ENCODE results near the gene DDX56. TPM values are rescaled to one million over a fixed set of nuclear protein-coding genes. Genes with fewer than 3 reads are reported as not detected.

Gene DDX56
- total and polyA plus RNA-seq, 2 experiments from 2014 or later = 65.1 to 70.5 TPM

GRCh38 chr7:44621034-44621749 is 47.5 kb upstream of the DDX56 start:
- DNase-seq = peak; percentile 87

GRCh38 chr7:44618753-44619152 is 45.0 kb upstream of the DDX56 start:
- 82 to 92% methylated on average over 3 of the region's 3 CpGs for WGBS, 2 experiments (ENCODE audit: low coverage in 1 of 2, low lambda C conversion rate in 2 of 2, missing lambda C conversion rate in 2 of 2)
- in situ Hi-C loops (cut with MboI) = no loop called here
- Histone ChIP-seq H2AFZ (no peak overlapping the region), H4K20me1 (ENCODE audit: insufficient read depth) (no peaks in the 10 kb centered on the region), H3K27ac (peak overlapping the region; percentile 89), H3K36me3 (ENCODE audit: low read depth) (no peaks in the 10 kb centered on the region; the same call in 1 of the 2 replicates), H3K4me2 (ENCODE audit: unreplicated experiment) (no peak overlapping the region), H3F3A (ENCODE audit: insufficient read depth) (peaks cover 24% of the 10 kb centered on the region), H3K9me3 (ENCODE audit: low read depth) (no peaks in the 10 kb centered on the region), H3K9ac (0 out of 2 replicates have a peak overlapping the region, but pooled peaks have one; percentile 66), H3K27me3 (replicated peaks; ENCODE audit: insufficient read depth) (no peaks in the 10 kb centered on the region), H3K4me3 (no peak overlapping the region), H3K4me1 (ENCODE audit: insufficient read depth) (peaks cover 46% of the 10 kb centered on the region), H3K79me2 (ENCODE audit: insufficient read depth) (peaks cover 96% of the 10 kb centered on the region), H3K9me2 (ENCODE audit: insufficient read depth) (no peaks in the 10 kb centered on the region)
- no peak for TF ChIP-seq EZH2 (IDR thresholded peaks at IDR 0.05; ENCODE audit: insufficient read depth, poor library complexity, severe bottlenecking)
- no peak for TF ChIP-seq EZH2phosphoT487 (IDR thresholded peaks at IDR 0.05; ENCODE audit: insufficient read depth, low read depth)
- no peak for DNase-seq

More at GRCh38 chr7:44621034-44621749, 47.5 kb upstream of the DDX56 start:
- no peak for TF ChIP-seq EZH2phosphoT487 (IDR thresholded peaks at IDR 0.05; ENCODE audit: insufficient read depth, low read depth)
- no peak for TF ChIP-seq EZH2 (IDR thresholded peaks at IDR 0.05; ENCODE audit: insufficient read depth, poor library complexity, severe bottlenecking)
- peak overlapping the region; percentile 77 for H3K27ac ChIP-seq
- peak overlapping the region; percentile 43 for H3K4me3 ChIP-seq
- no peaks in the 10 kb centered on the region for H3K9me3 ChIP-seq (ENCODE audit: low read depth)
- in situ Hi-C loops (cut with MboI) = no loop called here
- H3K79me2 ChIP-seq (ENCODE audit: insufficient read depth) = peaks cover 95% of the 10 kb centered on the region
- H3K9me2 ChIP-seq (ENCODE audit: insufficient read depth) = no peaks in the 10 kb centered on the region
- H3K4me1 ChIP-seq (ENCODE audit: insufficient read depth) = peaks cover 42% of the 10 kb centered on the region
- H3K36me3 ChIP-seq (ENCODE audit: low read depth) = peaks cover 9% of the 10 kb centered on the region
- peak overlapping the region; percentile 75 for H3K4me2 ChIP-seq (ENCODE audit: unreplicated experiment)
- 32 to 33% methylated on average over 11 of the region's 11 CpGs for WGBS, 2 experiments (ENCODE audit: low coverage in 1 of 2, low lambda C conversion rate in 2 of 2, missing lambda C conversion rate in 2 of 2)
- peaks cover 24% of the 10 kb centered on the region for H3F3A ChIP-seq (ENCODE audit: insufficient read depth)
- H3K9ac ChIP-seq = peak overlapping the region; percentile 34
- H3K27me3 ChIP-seq (replicated peaks; ENCODE audit: insufficient read depth) = no peaks in the 10 kb centered on the region
- H4K20me1 ChIP-seq (ENCODE audit: insufficient read depth) = no peaks in the 10 kb centered on the region
- H2AFZ ChIP-seq = 0 out of 2 replicates have a peak overlapping the region, but pooled peaks have one; percentile 21

- Histone ChIP-seq H3K36me3 (ENCODE audit: low read depth) (no peaks in the 10 kb centered on the region; the same call in 1 of the 2 replicates), H2AFZ (0 out of 2 replicates have a peak overlapping the region, but pooled peaks have one; percentile 29), H3K79me2 (ENCODE audit: insufficient read depth) (peaks cover 96% of the 10 kb centered on the region), H3K4me1 (ENCODE audit: insufficient read depth) (peaks cover 46% of the 10 kb centered on the region), H3K9me3 (ENCODE audit: low read depth) (no peaks in the 10 kb centered on the region), H3K9ac (peak overlapping the region; percentile 66), H3F3A (ENCODE audit: insufficient read depth) (peaks cover 24% of the 10 kb centered on the region), H3K27me3 (replicated peaks; ENCODE audit: insufficient read depth) (no peaks in the 10 kb centered on the region), H3K27ac (peak overlapping the region; percentile 89), H3K4me2 (ENCODE audit: unreplicated experiment) (peak overlapping the region; percentile 71), H3K9me2 (ENCODE audit: insufficient read depth) (no peaks in the 10 kb centered on the region), H4K20me1 (ENCODE audit: insufficient read depth) (no peaks in the 10 kb centered on the region), H3K4me3 (peak overlapping the region; percentile 15; the same call in 1 of the 2 replicates)
- 89 to 100% methylated on average over 1 of the region's 1 CpG for WGBS, 2 experiments (ENCODE audit: low coverage in 1 of 2, low lambda C conversion rate in 2 of 2, missing lambda C conversion rate in 2 of 2)
- no peak for DNase-seq
- TF ChIP-seq EZH2 (IDR thresholded peaks at IDR 0.05; ENCODE audit: insufficient read depth, poor library complexity, severe bottlenecking) (no peak), EZH2phosphoT487 (IDR thresholded peaks at IDR 0.05; ENCODE audit: insufficient read depth, low read depth) (no peak)
- in situ Hi-C loops (cut with MboI) = no loop called here
Observed at GRCh38 chr7:44618045-44618444, 44.3 kb upstream of the DDX56 start.

GRCh38 chr7:44617225-44617890 is 43.6 kb upstream of the DDX56 start:
- DNase-seq = peak; percentile 92
- Histone ChIP-seq H3K4me3 (peak overlapping the region; percentile 15), H3K27me3 (replicated peaks; ENCODE audit: insufficient read depth) (no peaks in the 10 kb centered on the region), H3K9ac (peak overlapping the region; percentile 66), H3K4me1 (ENCODE audit: insufficient read depth) (peaks cover 42% of the 10 kb centered on the region), H3K27ac (peak overlapping the region; percentile 89), H3F3A (ENCODE audit: insufficient read depth) (peaks cover 24% of the 10 kb centered on the region), H2AFZ (0 out of 2 replicates have a peak overlapping the region, but pooled peaks have one; percentile 29), H3K79me2 (ENCODE audit: insufficient read depth) (peaks cover 96% of the 10 kb centered on the region), H4K20me1 (ENCODE audit: insufficient read depth) (no peaks in the 10 kb centered on the region), H3K4me2 (ENCODE audit: unreplicated experiment) (peak overlapping the region; percentile 71), H3K9me3 (ENCODE audit: low read depth) (no peaks in the 10 kb centered on the region), H3K9me2 (ENCODE audit: insufficient read depth) (no peaks in the 10 kb centered on the region), H3K36me3 (ENCODE audit: low read depth) (no peaks in the 10 kb centered on the region; the same call in 1 of the 2 replicates)
- in situ Hi-C loops (cut with MboI) = no loop called here
- 33 to 36% methylated on average over 2 of the region's 2 CpGs for WGBS, 2 experiments (ENCODE audit: low coverage in 1 of 2, low lambda C conversion rate in 2 of 2, missing lambda C conversion rate in 2 of 2)
- TF ChIP-seq EZH2 (IDR thresholded peaks at IDR 0.05; ENCODE audit: insufficient read depth, poor library complexity, severe bottlenecking) = no peak
- no peak for TF ChIP-seq EZH2phosphoT487 (IDR thresholded peaks at IDR 0.05; ENCODE audit: insufficient read depth, low read depth)
